Measurements from ENCODE around the gene ATP9A.
A peak's percentile ranks its signal among the peaks of the same experiment; 100 is the strongest.

The ATP9A gene

DNA sequence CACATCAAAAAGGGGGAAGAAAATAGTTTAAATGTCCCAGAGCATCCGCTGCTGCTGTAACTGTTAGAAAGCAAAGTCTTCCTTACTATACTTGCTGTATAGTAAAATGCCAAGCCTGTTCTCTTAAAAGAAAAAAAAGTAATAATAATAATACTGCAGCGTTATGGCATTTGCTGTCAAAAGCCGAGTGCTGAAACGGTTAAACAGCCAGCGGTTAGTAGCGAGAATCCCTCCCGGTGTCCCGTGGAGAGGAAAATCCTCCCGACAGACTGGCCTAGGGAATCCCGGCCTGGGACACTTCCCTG, 206.2 kb downstream of the ATP9A start (continued):
- TF ChIP-seq, protein P1, sequence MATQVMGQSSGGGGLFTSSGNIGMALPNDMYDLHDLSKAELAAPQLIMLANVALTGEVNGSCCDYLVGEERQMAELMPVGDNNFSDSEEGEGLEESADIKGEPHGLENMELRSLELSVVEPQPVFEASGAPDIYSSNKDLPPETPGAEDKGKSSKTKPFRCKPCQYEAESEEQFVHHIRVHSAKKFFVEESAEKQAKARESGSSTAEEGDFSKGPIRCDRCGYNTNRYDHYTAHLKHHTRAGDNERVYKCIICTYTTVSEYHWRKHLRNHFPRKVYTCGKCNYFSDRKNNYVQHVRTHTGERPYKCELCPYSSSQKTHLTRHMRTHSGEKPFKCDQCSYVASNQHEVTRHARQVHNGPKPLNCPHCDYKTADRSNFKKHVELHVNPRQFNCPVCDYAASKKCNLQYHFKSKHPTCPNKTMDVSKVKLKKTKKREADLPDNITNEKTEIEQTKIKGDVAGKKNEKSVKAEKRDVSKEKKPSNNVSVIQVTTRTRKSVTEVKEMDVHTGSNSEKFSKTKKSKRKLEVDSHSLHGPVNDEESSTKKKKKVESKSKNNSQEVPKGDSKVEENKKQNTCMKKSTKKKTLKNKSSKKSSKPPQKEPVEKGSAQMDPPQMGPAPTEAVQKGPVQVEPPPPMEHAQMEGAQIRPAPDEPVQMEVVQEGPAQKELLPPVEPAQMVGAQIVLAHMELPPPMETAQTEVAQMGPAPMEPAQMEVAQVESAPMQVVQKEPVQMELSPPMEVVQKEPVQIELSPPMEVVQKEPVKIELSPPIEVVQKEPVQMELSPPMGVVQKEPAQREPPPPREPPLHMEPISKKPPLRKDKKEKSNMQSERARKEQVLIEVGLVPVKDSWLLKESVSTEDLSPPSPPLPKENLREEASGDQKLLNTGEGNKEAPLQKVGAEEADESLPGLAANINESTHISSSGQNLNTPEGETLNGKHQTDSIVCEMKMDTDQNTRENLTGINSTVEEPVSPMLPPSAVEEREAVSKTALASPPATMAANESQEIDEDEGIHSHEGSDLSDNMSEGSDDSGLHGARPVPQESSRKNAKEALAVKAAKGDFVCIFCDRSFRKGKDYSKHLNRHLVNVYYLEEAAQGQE (tag by site-specific recombination; IDR thresholded peaks at IDR 0.05) = peak; percentile 70; the same call in 1 of the 2 replicates
- TF ChIP-seq KLF10 (tag by site-specific recombination; IDR thresholded peaks at IDR 0.05) (no peak), ZFP37 (tag by site-specific recombination; IDR thresholded peaks at IDR 0.05) (no peak), SP3 (tag by site-specific recombination; IDR thresholded peaks at IDR 0.05) (no peak), ZNF350 (tag by site-specific recombination; IDR thresholded peaks at IDR 0.05) (no peak), ZNF629 (tag by site-specific recombination; IDR thresholded peaks at IDR 0.05) (no peak), ZNF837 (tag by site-specific recombination; IDR thresholded peaks at IDR 0.05) (no peak), ZNF514 (tag by site-specific recombination; IDR thresholded peaks at IDR 0.05) (no peak), KLF8 (tag by site-specific recombination; IDR thresholded peaks at IDR 0.05) (no peak)

DNA sequence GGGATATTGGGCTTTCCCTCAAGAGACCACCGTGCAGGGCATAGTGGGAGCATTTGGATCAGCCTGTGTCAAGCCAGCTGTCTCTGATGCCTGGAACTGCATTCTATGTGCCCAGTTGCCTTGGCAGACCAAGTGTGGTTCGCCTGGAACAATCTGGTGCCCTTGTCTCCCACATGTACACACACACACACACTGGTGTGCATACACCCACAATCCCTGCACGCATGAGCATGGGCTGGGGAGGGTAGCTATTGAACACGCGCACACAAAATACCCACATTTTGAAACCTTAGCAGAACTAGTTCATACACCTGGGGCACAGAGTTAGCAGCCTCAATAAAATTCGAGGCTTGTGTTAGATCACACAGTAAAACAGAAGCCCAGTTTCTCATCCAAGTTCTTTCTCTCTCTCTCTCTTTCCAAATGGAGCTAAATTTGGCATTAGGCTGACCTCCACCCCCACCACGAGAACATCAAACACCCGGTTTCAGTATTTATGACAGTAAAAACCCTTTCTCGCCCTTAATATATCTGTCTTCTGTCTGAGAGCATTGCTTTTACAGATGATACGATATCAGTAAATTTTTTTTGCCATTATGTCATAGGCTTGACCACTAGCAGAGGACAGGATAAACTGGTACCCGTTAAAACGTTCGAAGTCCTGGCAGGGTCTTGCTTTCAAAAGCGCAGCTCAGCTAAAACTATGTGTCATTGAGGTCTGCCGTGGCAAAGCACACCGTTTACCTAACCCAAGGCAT, 207.5 kb downstream of the ATP9A start:
- H3K4me1 ChIP-seq (ENCODE audit: control insufficient read depth, insufficient read depth, low read length) = peaks cover 12% of the 10 kb centered on the region
- no peak for TF ChIP-seq ZFP3 (tag by site-specific recombination; IDR thresholded peaks at IDR 0.05; ENCODE audit: low read depth)
- TF ChIP-seq ZFHX2 (tag by site-specific recombination; conservative IDR thresholded peaks at IDR 0.05) = peak; percentile 59
- no peak overlapping the region for H3K4me3 ChIP-seq (ENCODE audit: low read depth, low read length)
- POLR2A ChIA-PET = interaction anchor here (0.6 kb wide), 1 partner anchor 150 kb away, joined by 4 read pairs; no protein-coding TSS in a partner anchor
- H3K9me3 ChIP-seq (ENCODE audit: control insufficient read depth, insufficient read depth, low read depth, low read length) = no peaks in the 10 kb centered on the region
- H3K27ac ChIP-seq (ENCODE audit: extremely low read depth, low read depth, low read length) = no peak overlapping the region
- no peaks in the 10 kb centered on the region for H3K36me3 ChIP-seq (ENCODE audit: control insufficient read depth in 2 of 2, insufficient read depth in 1 of 2, low read length in 2 of 2)
- CTCF ChIA-PET = no interaction called here

DNA sequence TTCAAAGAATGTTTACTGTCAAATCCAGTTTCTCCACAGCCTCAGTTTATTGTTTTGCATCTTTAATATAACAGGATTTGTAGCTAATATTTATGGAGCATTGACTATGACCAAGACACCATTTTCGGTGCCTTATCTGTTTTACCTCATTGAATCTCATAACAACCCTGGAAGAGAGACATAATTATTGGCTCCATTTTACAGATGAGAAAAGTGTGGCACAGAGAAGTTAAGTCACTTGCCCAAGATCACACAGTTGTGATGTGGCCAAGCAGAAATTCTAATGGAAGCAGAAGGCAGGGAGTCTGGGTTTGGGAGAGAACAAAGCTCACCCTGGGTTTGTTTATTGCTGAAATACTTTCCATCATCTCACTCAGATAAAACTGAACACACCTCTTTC, 208.1 kb downstream of the ATP9A start:
- Histone ChIP-seq H3K36me3 (ENCODE audit: control insufficient read depth in 2 of 2, insufficient read depth in 1 of 2, low read length in 2 of 2) (no peaks in the 10 kb centered on the region), H3K4me3 (ENCODE audit: low read depth, low read length) (no peak overlapping the region), H3K9me3 (ENCODE audit: control insufficient read depth, insufficient read depth, low read depth, low read length) (no peaks in the 10 kb centered on the region), H3K4me1 (ENCODE audit: control insufficient read depth, insufficient read depth, low read length) (peaks cover 12% of the 10 kb centered on the region), H3K27ac (ENCODE audit: extremely low read depth, low read depth, low read length) (no peak overlapping the region)
- POLR2A ChIA-PET = interaction anchor here (0.6 kb wide), 1 partner anchor 150 kb away, joined by 4 read pairs; no protein-coding TSS in a partner anchor
- CTCF ChIA-PET = no interaction called here
- 0 out of 2 replicates have a peak, but pooled peaks have one; percentile 56 for TF ChIP-seq ZNF768 (tag by site-specific recombination; IDR thresholded peaks at IDR 0.05)
- no peak for TF ChIP-seq ZBTB21 (tag by site-specific recombination; IDR thresholded peaks at IDR 0.05)

DNA sequence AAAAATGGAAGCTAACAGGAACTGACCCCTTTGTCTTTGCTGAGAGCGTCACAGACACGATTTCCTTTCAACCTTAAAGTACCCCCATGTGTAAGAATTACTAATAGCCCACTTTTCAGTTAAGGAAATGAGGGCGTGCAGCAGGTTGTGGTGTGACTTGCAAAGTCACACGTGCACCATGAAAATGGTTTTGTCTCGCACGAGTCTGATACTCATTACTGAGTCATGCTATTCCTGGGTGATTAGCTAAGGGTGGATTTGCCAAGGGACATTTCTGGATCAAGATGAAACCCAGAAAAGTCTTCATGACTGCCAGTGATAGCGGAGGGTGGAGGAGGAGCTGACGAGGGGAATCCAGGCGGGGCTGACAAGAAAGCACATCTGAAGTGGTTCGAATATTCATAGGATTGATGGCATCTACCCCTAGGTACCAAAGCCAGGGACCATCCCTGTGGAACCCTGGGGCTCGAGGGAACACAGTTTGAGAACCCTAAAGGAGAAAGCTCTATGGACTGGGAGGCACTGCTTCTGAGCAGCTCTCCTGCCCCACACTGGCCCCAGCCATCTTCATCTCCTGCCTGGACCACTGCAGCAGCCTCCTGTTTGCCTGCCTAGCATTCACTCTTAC, 213.5 kb downstream of the ATP9A start:
- Histone ChIP-seq H3K4me1 (ENCODE audit: control insufficient read depth, insufficient read depth, low read length) (no peaks in the 10 kb centered on the region), H3K9me3 (ENCODE audit: control insufficient read depth, insufficient read depth, low read depth, low read length) (no peaks in the 10 kb centered on the region), H3K4me3 (ENCODE audit: low read depth, low read length) (no peak overlapping the region), H3K36me3 (ENCODE audit: control insufficient read depth in 2 of 2, insufficient read depth in 1 of 2, low read length in 2 of 2) (no peaks in the 10 kb centered on the region), H3K27ac (ENCODE audit: extremely low read depth, low read depth, low read length) (no peak overlapping the region)
- ChIA-PET POLR2A (no interaction called here), CTCF (no interaction called here)
- TF ChIP-seq ZNF776 (tag by site-specific recombination; IDR thresholded peaks at IDR 0.05; ENCODE audit: borderline replicate concordance) = no peak
- TF ChIP-seq ZFP41 (tag by site-specific recombination; IDR thresholded peaks at IDR 0.05; ENCODE audit: borderline replicate concordance) = no peak
- no peak for TF ChIP-seq ZNF202 (tag by site-specific recombination; IDR thresholded peaks at IDR 0.05; ENCODE audit: borderline replicate concordance)
- TF ChIP-seq, protein P2, sequence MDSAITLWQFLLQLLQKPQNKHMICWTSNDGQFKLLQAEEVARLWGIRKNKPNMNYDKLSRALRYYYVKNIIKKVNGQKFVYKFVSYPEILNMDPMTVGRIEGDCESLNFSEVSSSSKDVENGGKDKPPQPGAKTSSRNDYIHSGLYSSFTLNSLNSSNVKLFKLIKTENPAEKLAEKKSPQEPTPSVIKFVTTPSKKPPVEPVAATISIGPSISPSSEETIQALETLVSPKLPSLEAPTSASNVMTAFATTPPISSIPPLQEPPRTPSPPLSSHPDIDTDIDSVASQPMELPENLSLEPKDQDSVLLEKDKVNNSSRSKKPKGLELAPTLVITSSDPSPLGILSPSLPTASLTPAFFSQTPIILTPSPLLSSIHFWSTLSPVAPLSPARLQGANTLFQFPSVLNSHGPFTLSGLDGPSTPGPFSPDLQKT (IDR thresholded peaks at IDR 0.05; ENCODE audit: borderline replicate concordance, low read depth, low read length) = no peak
- TF ChIP-seq ZNF16 (tag by site-specific recombination; IDR thresholded peaks at IDR 0.05; ENCODE audit: low read depth) = no peak
- TF ChIP-seq, protein P3, sequence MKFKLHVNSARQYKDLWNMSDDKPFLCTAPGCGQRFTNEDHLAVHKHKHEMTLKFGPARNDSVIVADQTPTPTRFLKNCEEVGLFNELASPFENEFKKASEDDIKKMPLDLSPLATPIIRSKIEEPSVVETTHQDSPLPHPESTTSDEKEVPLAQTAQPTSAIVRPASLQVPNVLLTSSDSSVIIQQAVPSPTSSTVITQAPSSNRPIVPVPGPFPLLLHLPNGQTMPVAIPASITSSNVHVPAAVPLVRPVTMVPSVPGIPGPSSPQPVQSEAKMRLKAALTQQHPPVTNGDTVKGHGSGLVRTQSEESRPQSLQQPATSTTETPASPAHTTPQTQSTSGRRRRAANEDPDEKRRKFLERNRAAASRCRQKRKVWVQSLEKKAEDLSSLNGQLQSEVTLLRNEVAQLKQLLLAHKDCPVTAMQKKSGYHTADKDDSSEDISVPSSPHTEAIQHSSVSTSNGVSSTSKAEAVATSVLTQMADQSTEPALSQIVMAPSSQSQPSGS (tag by site-specific recombination; IDR thresholded peaks at IDR 0.05; ENCODE audit: low read depth) = no peak
- TF ChIP-seq, protein P4, sequence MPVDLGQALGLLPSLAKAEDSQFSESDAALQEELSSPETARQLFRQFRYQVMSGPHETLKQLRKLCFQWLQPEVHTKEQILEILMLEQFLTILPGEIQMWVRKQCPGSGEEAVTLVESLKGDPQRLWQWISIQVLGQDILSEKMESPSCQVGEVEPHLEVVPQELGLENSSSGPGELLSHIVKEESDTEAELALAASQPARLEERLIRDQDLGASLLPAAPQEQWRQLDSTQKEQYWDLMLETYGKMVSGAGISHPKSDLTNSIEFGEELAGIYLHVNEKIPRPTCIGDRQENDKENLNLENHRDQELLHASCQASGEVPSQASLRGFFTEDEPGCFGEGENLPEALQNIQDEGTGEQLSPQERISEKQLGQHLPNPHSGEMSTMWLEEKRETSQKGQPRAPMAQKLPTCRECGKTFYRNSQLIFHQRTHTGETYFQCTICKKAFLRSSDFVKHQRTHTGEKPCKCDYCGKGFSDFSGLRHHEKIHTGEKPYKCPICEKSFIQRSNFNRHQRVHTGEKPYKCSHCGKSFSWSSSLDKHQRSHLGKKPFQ (tag by site-specific recombination; IDR thresholded peaks at IDR 0.05) = no peak

All from HEK293 (cell line).